Measurements from ENCODE around the gene WNT9A. TPM values are rescaled to one million over a fixed set of nuclear protein-coding genes. Genes with fewer than 3 reads are reported as not detected.
"Not testable (repeated sequence)": the region's sequence is repeated elsewhere in the genome, so short reads cannot be mapped to it uniquely, and the experiment has no call there.

WNT9A gene
- total and polyA plus RNA-seq, 4 experiments from 2014 or later = 0.08 to 0.15 (median 0.08) TPM; not detected in 1

DNA sequence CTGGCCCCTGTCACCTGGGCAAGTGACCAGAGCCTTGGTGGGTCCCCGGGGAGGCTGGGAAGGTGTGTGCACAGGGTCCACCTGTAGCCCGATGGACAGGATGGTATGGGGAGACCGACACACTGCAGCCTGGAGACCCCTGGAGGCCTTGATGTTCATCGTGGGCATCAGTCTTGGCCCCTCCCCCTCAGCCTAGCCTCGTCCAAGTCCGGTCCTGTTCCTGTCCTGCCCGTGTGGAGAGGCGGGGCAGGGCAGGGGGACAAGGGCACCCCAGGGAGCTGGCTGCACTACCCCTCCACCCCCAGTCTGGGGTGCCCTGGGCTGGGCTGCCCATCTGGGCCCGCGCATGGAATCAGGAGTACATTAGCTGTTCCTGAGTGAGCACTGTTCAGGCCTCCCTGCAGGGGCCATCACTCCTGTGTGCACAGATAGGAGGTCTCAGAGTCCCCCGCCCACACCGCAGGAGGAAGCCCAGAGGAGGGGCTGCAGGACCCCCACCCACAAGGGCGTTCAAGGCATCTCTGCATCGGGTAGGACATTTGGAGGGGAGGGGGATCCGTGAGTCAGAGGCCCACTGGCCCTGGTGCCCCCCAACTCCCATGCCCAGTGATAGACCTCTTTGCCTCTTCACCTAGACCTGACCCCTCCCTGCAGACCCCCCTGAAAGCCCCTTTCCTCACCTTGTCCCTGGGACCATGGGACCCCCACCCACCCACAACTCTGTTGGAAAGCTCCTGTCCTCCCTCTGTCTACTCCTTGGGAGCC is 63.2 kb downstream of the WNT9A start:
- DNase-seq = no peak
- H3K4me1 ChIP-seq (ENCODE audit: insufficient read depth, low read length) = peaks cover 54% of the 10 kb centered on the region
- Mint-ChIP-seq H3K27me3 (no peaks in the 10 kb centered on the region), H3K4me3 (peak overlapping the region in 6 of 8 donors; percentile 29 to 66 (median 44)), H3K9me3 (peaks cover 0 to 2% (median 0%) of the 10 kb centered on the region in 8 donors), H3K27ac (peak overlapping the region in 5 of 7 donors; percentile 19 to 88 (median 70)), H3K4me1 (peaks cover 16 to 62% (median 34%) of the 10 kb centered on the region in 4 donors), H3K36me3 (no peaks in the 10 kb centered on the region)
- H3K27ac ChIP-seq (ENCODE audit: low read depth, low read length) = no peak overlapping the region
- no peaks in the 10 kb centered on the region for H3K27me3 ChIP-seq (ENCODE audit: insufficient read depth, low read length)
- H3K36me3 ChIP-seq (ENCODE audit: insufficient read depth, low read length) = no peaks in the 10 kb centered on the region
- CTCF ChIA-PET (ENCODE audit: partially characterized antibody) = interaction anchor here (0.6 to 1.5 kb wide), 3 partner anchors 122 to 392 kb away, joined by 3 read pairs; no protein-coding TSS in a partner anchor
- POLR2A ChIA-PET (ENCODE audit: partially characterized antibody) = interaction anchor here (0.9 to 5.6 kb wide), 5 partner anchors 13 to 197 kb away, joined by 3 to 49 read pairs (median 5); no protein-coding TSS in a partner anchor
- intact Hi-C loops (cut with micrococcal nuclease) = loop anchor here (5.0 kb wide), 1 partner anchor 97 kb away; no protein-coding TSS in a partner anchor
- no peaks in the 10 kb centered on the region for H3K9me3 ChIP-seq (ENCODE audit: control insufficient read depth in 1 of 2, low read length in 2 of 2)
- H3K4me3 ChIP-seq (ENCODE audit: low read length in 2 of 2) = no peak overlapping the region

DNA sequence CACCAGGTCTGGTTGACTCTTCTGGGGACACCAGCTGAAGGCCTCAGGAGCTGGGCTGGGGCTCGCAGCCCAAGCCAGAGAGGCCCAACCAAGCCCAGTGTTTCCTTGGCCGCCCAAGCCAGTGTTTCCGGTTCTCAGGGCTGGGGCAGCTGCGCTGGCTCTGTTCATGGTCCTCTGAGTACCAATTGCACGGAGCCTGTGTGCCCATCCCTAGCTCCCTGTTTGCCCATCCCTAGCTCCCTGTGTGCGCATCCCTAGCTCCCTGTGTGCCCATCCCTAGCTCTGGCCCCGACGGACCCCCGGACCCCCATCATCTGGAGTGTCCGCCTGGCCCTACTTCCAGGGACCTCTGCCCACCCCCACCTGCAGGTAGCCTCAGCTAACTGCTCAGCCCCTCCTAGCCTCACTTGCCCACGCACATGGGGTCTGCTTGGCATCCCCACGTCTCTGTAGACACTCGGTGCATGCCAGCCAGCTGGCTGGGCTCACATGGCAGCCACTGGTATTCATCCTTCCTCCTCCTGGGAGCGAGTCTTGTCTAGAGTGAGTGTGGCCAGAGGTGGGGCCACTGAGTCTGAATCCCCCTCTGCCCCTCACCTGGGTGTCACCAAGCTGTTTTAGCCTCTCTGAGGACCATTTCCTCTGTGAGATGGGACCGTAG is 64.0 kb downstream of the WNT9A start:
- H3K27ac Mint-ChIP-seq = peak overlapping the region in 5 of 7 donors; percentile 19 to 63 (median 55)
- peaks cover 54% of the 10 kb centered on the region for H3K4me1 ChIP-seq (ENCODE audit: insufficient read depth, low read length)

DNA sequence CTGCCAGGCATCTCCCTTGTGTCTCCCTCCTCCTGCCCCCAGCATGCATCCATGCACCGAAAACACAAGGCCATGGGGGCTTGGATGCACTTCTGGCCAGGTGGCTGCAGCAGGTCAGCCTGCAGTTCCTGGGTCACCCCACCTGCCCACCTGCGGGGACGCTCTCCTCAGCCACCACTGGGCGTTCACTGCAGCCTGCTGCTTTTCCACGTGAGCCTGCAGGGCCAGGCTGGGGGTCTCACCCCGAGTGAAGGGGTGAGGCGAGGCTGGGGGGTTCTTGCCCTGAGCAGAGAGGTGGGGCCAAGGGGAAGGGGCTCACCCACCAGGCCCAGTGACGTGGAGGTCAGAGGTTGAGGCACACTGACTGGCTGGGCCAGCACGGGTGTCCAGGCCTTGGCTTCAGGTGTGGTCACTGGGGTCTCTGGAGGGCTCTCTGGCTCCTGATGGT is 64.6 kb downstream of the WNT9A start:
- H3K27ac Mint-ChIP-seq = peak overlapping the region in 5 of 7 donors; percentile 55 to 93 (median 86)
- H3K4me3 ChIP-seq (ENCODE audit: low read length in 2 of 2) = no peak overlapping the region
- no peaks in the 10 kb centered on the region for H3K36me3 ChIP-seq (ENCODE audit: insufficient read depth, low read length)
- ChIA-PET CTCF (ENCODE audit: partially characterized antibody) (interaction anchor here (0.8 kb wide), 1 partner anchor 14 kb away, joined by 3 read pairs; no protein-coding TSS in a partner anchor), POLR2A (ENCODE audit: partially characterized antibody) (interaction anchor here (5.6 kb wide), 1 partner anchor 11 kb away, joined by 49 read pairs; no protein-coding TSS in a partner anchor)
- H3K4me3 Mint-ChIP-seq = no peak overlapping the region
- H3K27me3 ChIP-seq (ENCODE audit: insufficient read depth, low read length) = no peaks in the 10 kb centered on the region
- H3K9me3 ChIP-seq (ENCODE audit: control insufficient read depth in 1 of 2, low read length in 2 of 2) = no peaks in the 10 kb centered on the region
- DNase-seq = no peak
- peaks cover 48% of the 10 kb centered on the region for H3K4me1 ChIP-seq (ENCODE audit: insufficient read depth, low read length)
- H3K36me3 Mint-ChIP-seq = no peaks in the 10 kb centered on the region
- H3K27ac ChIP-seq (ENCODE audit: low read depth, low read length) = no peak overlapping the region
- intact Hi-C loops (cut with micrococcal nuclease) = no loop called here
- peaks cover 18 to 53% (median 32%) of the 10 kb centered on the region in 4 donors for H3K4me1 Mint-ChIP-seq
- no peaks in the 10 kb centered on the region for H3K27me3 Mint-ChIP-seq
- H3K9me3 Mint-ChIP-seq = peaks cover 0 to 2% (median 0%) of the 10 kb centered on the region in 8 donors

More for the DNA sequence above, 64.0 kb downstream of the WNT9A start:
- Mint-ChIP-seq H3K4me3 (peak overlapping the region in 1 of 8 donors; percentile 4), H3K4me1 (peaks cover 18 to 60% (median 34%) of the 10 kb centered on the region in 4 donors), H3K27me3 (no peaks in the 10 kb centered on the region), H3K36me3 (no peaks in the 10 kb centered on the region), H3K9me3 (peaks cover 0 to 2% (median 0%) of the 10 kb centered on the region in 8 donors)
- POLR2A ChIA-PET (ENCODE audit: partially characterized antibody) = interaction anchor here (5.4 to 5.6 kb wide), 2 partner anchors 12 to 118 kb away, joined by 29 to 49 read pairs; no protein-coding TSS in a partner anchor
- Histone ChIP-seq H3K4me3 (ENCODE audit: low read length in 2 of 2) (no peak overlapping the region), H3K9me3 (ENCODE audit: control insufficient read depth in 1 of 2, low read length in 2 of 2) (no peaks in the 10 kb centered on the region), H3K27ac (ENCODE audit: low read depth, low read length) (no peak overlapping the region), H3K27me3 (ENCODE audit: insufficient read depth, low read length) (no peaks in the 10 kb centered on the region), H3K36me3 (ENCODE audit: insufficient read depth, low read length) (no peaks in the 10 kb centered on the region)
- no peak for DNase-seq
- CTCF ChIA-PET (ENCODE audit: partially characterized antibody) = interaction anchor here (0.8 to 1.1 kb wide), 2 partner anchors 14 to 147 kb away, joined by 3 read pairs; no protein-coding TSS in a partner anchor
- intact Hi-C loops (cut with micrococcal nuclease) = no loop called here

DNA sequence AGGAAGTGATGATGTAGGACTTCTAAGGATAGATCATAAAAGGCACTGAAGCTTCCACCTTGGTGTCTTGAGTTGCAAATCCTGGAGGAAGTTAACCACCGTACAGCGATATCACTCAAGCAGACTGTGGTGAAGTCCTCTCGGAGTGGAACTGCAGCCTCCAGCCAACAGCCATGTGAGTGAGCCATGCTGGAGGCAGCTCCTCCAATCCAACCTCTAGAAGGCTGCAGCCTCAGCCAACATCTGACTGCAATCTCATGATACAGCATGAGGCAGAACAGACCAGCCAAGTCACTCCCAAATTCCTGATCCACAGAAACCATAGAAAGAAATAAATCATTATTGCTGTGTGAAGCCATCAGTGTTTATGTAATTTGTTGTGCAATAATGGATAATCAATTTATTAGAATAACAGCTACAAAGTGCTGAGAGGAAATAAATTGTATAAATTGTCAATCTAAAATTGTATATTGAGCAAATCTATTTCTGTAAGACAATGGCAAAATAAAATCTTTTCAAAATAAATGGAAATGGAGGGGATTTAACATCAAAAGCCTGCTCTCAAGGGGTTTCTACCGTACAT is 67.3 kb downstream of the WNT9A start:
- no peak for DNase-seq
- intact Hi-C loops (cut with micrococcal nuclease) = no loop called here
- Histone ChIP-seq H3K27me3 (ENCODE audit: insufficient read depth, low read length) (no peaks in the 10 kb centered on the region), H3K36me3 (ENCODE audit: insufficient read depth, low read length) (no peaks in the 10 kb centered on the region), H3K4me1 (ENCODE audit: insufficient read depth, low read length) (peaks cover 21% of the 10 kb centered on the region), H3K27ac (ENCODE audit: low read depth, low read length) (no peak overlapping the region), H3K9me3 (ENCODE audit: control insufficient read depth in 1 of 2, low read length in 2 of 2) (no peaks in the 10 kb centered on the region), H3K4me3 (ENCODE audit: low read length in 2 of 2) (no peak overlapping the region)
- peaks cover 10 to 37% (median 19%) of the 10 kb centered on the region in 4 donors for H3K4me1 Mint-ChIP-seq
- POLR2A ChIA-PET (ENCODE audit: partially characterized antibody) = interaction anchor here (1.5 kb wide), 1 partner anchor 10 kb away, joined by 4 read pairs; no protein-coding TSS in a partner anchor
- peak overlapping the region in 3 of 7 donors; percentile 1 to 39 (median 32) for H3K27ac Mint-ChIP-seq
- H3K9me3 Mint-ChIP-seq = peaks cover 0 to 4% (median 0%) of the 10 kb centered on the region in 8 donors
- CTCF ChIA-PET (ENCODE audit: partially characterized antibody) = interaction anchor here (1.1 kb wide), 1 partner anchor 31 kb away, joined by 3 read pairs; no protein-coding TSS in a partner anchor
- no peaks in the 10 kb centered on the region for H3K36me3 Mint-ChIP-seq
- H3K27me3 Mint-ChIP-seq = no peaks in the 10 kb centered on the region
- no peak overlapping the region for H3K4me3 Mint-ChIP-seq

GRCh38 chr1:227877810-227878209 is 69.9 kb downstream of the WNT9A start:
- H3K4me3 ChIP-seq (ENCODE audit: low read length in 2 of 2); H3K4me1 ChIP-seq (ENCODE audit: insufficient read depth, low read length); CTCF ChIA-PET (ENCODE audit: partially characterized antibody); H3K36me3 Mint-ChIP-seq; H3K27ac Mint-ChIP-seq; H3K36me3 ChIP-seq (ENCODE audit: insufficient read depth, low read length); H3K27me3 Mint-ChIP-seq; H3K9me3 ChIP-seq (ENCODE audit: control insufficient read depth in 1 of 2, low read length in 2 of 2); H3K4me3 Mint-ChIP-seq; H3K27me3 ChIP-seq (ENCODE audit: insufficient read depth, low read length); intact Hi-C loops (cut with micrococcal nuclease); H3K27ac ChIP-seq (ENCODE audit: low read depth, low read length); DNase-seq; POLR2A ChIA-PET (ENCODE audit: partially characterized antibody): not testable (repeated sequence)
- Mint-ChIP-seq H3K9me3 (peaks cover 0 to 13% (median 3%) of the 10 kb centered on the region in 8 donors), H3K4me1 (peaks cover 10 to 34% (median 11%) of the 10 kb centered on the region in 4 donors)

DNA sequence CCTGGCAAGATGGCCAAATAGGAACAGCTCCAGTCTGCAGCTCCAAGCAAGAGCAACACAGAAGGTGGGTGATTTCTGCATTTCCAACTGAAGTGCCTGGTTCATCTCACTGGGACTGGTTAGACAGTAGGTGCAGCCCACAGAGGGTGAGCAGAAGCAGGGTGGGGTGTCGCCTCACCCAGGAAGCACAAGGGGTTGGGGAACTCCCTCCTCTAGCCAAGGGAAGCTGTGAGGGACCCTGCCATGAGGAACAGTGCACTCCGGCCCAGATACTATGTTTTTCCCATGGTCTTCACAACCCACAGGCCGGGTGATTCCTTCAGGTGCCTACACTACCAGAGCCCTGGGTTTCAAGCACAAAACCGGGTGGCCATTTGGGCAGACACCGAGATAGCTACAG is 75.8 kb downstream of the WNT9A start:
- Mint-ChIP-seq H3K4me1 (peaks cover 35 to 64% (median 41%) of the 10 kb centered on the region in 4 donors), H3K4me3 (peak overlapping the region in 6 of 8 donors; percentile 29 to 77 (median 50)), H3K9me3 (peaks cover 0 to 17% (median 3%) of the 10 kb centered on the region in 8 donors), H3K27ac (peak overlapping the region in 3 of 7 donors; percentile 37 to 71 (median 70))
- H3K36me3 ChIP-seq (ENCODE audit: insufficient read depth, low read length); intact Hi-C loops (cut with micrococcal nuclease); H3K36me3 Mint-ChIP-seq; H3K4me3 ChIP-seq (ENCODE audit: low read length in 2 of 2); H3K27me3 ChIP-seq (ENCODE audit: insufficient read depth, low read length); H3K27me3 Mint-ChIP-seq; DNase-seq; H3K27ac ChIP-seq (ENCODE audit: low read depth, low read length); H3K9me3 ChIP-seq (ENCODE audit: control insufficient read depth in 1 of 2, low read length in 2 of 2): not testable (repeated sequence)
- H3K4me1 ChIP-seq (ENCODE audit: insufficient read depth, low read length) = peaks cover 36% of the 10 kb centered on the region
- ChIA-PET POLR2A (ENCODE audit: partially characterized antibody) (interaction anchor here (0.8 to 5.0 kb wide), 2 partner anchors 14 to 105 kb away, joined by 3 to 49 read pairs; no protein-coding TSS in a partner anchor), CTCF (ENCODE audit: partially characterized antibody) (interaction anchor here (1.0 to 1.9 kb wide), 3 partner anchors 14 to 82 kb away, joined by 4 to 7 read pairs (median 6); no protein-coding TSS in a partner anchor)
